Measurements from ENCODE around the gene FEM1A. TPM values are rescaled to one million over a fixed set of nuclear protein-coding genes. Genes with fewer than 3 reads are reported as not detected.
A peak's percentile ranks its signal among the peaks of the same experiment; 100 is the strongest.

The FEM1A gene, protein sequence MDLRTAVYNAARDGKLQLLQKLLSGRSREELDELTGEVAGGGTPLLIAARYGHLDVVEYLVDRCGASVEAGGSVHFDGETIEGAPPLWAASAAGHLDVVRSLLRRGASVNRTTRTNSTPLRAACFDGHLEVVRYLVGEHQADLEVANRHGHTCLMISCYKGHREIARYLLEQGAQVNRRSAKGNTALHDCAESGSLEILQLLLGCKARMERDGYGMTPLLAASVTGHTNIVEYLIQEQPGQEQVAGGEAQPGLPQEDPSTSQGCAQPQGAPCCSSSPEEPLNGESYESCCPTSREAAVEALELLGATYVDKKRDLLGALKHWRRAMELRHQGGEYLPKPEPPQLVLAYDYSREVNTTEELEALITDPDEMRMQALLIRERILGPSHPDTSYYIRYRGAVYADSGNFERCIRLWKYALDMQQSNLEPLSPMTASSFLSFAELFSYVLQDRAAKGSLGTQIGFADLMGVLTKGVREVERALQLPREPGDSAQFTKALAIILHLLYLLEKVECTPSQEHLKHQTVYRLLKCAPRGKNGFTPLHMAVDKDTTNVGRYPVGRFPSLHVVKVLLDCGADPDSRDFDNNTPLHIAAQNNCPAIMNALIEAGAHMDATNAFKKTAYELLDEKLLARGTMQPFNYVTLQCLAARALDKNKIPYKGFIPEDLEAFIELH
- total RNA-seq (2021; ENCODE audit: unreplicated experiment) (13.4 TPM), Bru-seq, nascent RNA (percentile 62 among the genes with signal in this experiment), BruChase-seq, experiment 1, labeled RNA remaining after a 2-hour chase (percentile 91 among the genes with signal in this experiment), BruChase-seq, experiment 2, labeled RNA remaining after a 6-hour chase (percentile 83 among the genes with signal in this experiment)
- polyA plus RNA-seq (2012; ENCODE audit: insufficient read length), result 2.0 TPM
- long read RNA-seq, full-length matches to known transcripts, result 76 of 76 reads
- long read RNA-seq, partial matches to known transcripts, result 0 of 76 reads
- long read RNA-seq, other reads (novel, unspliced or antisense), result 0 of 76 reads

DNA sequence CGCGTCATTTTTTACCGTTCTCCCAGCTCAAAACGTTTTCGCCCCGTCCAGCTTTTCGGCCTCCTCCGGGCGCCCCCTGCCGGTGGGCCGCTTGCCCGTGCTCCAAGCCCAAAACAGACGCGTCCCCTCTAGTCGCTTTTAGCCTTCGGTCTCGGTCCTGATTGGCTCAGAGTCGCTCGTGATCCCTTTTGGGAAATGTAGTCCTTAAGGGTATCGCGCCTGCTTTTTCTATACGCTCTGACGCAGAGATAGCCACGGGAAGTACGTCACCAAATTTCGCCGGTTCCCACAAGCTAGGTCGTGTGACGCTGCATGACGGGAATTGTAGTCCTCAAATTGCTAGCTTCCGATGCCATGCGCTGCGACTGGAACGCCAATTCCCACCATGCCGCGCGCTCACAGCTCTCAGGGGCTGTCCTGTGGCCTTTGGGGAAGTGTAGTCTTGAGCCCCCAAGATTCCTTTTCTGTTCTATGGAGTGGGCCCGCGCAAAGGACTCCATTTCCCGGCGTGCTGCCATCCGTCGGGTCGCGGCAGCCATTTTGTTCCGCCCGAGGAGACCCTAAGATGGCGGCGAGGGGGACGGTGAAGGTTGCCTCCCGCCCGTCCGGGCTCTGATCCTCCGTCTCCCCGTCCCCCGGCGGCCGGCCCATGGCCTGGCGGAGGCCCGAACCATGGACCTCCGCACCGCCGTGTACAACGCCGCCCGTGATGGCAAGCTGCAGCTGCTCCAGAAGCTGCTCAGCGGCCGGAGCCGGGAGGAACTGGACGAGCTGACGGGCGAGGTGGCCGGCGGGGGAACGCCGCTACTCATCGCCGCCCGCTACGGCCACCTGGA, at the start of gene FEM1A:
TSS of gene FEM1A (plus strand) at position 552 of the 836 bp plus-strand sequence. CDS start at position 673, 121 bp downstream.
- Histone ChIP-seq H3K4me1 (ENCODE audit: control insufficient read depth, insufficient read depth, low read length) (peaks cover 11% of the 10 kb centered on the region), H3K27ac (ENCODE audit: low read length) (peak within 1 kb of the TSS; percentile 77)
- in situ Hi-C loops (cut with HindIII; ENCODE audit: low pct_unique_long_range_greater_than_20kb, low sequenced_read_pairs), result no loop called here

More for the DNA sequence above, at the start of gene FEM1A:
- TF ChIP-seq CTCF (IDR thresholded peaks at IDR 0.05) (peak; percentile 96), SIN3A (IDR thresholded peaks at IDR 0.05; ENCODE audit: borderline replicate concordance, insufficient read depth, low read depth, low read length) (no peak), TCF7L2 (IDR thresholded peaks at IDR 0.05; ENCODE audit: low read depth, low read length) (no peak), REST (IDR thresholded peaks at IDR 0.05; ENCODE audit: insufficient read depth in 1 of 2, low read depth in 2 of 2, low read length in 1 of 2) (no peak), POLR2AphosphoS5 (IDR thresholded peaks at IDR 0.05; ENCODE audit: low read depth, low read length) (no peak; the same call in 1 of the 2 replicates)
- Histone ChIP-seq H3K27me3 (ENCODE audit: control insufficient read depth, insufficient read depth, low read length) (no peaks in the 10 kb centered on the region), H3K4me3 (ENCODE audit: low read depth in 2 of 2, low read length in 2 of 2) (peak within 1 kb of the TSS; percentile 68 to 69), H3K9me3 (ENCODE audit: control insufficient read depth, insufficient read depth, low read depth, low read length) (no peaks in the 10 kb centered on the region), H3K36me3 (ENCODE audit: control insufficient read depth, insufficient read depth, low read length) (no peaks in the 10 kb centered on the region)
- intact Hi-C loops (cut with micrococcal nuclease; ENCODE audit: unreplicated experiment), result loop anchor here (2.0 kb wide), 1 partner anchor 59 kb away; no protein-coding TSS in a partner anchor
- CTCF ChIA-PET, result interaction anchor here (0.6 to 1.7 kb wide), 14 partner anchors 25 to 1811 kb away, joined by 3 to 33 read pairs (median 5); no protein-coding TSS in a partner anchor
- POLR2A ChIA-PET, result interaction anchor here (0.5 to 0.6 kb wide), 2 partner anchors 63 to 65 kb away, joined by 3 to 14 read pairs; no protein-coding TSS in a partner anchor
- BruUV-seq (replicated peaks), result no TSS peak
- ATAC-seq (peak; percentile 98), DNase-seq (ENCODE audit: low read depth, low spot score) (peak; percentile 99)
